Measurements from ENCODE around the gene ITSN1. TPM values are rescaled to one million over a fixed set of nuclear protein-coding genes. Genes with fewer than 3 reads are reported as not detected.
A peak's percentile ranks its signal among the peaks of the same experiment; 100 is the strongest.

The ITSN1 gene
- total and polyA plus RNA-seq, 2 of the 13 experiments (the other 11 are each of a cell fraction or from before 2014, with no cell fraction given) = 26.1 to 33.8 TPM

DNA sequence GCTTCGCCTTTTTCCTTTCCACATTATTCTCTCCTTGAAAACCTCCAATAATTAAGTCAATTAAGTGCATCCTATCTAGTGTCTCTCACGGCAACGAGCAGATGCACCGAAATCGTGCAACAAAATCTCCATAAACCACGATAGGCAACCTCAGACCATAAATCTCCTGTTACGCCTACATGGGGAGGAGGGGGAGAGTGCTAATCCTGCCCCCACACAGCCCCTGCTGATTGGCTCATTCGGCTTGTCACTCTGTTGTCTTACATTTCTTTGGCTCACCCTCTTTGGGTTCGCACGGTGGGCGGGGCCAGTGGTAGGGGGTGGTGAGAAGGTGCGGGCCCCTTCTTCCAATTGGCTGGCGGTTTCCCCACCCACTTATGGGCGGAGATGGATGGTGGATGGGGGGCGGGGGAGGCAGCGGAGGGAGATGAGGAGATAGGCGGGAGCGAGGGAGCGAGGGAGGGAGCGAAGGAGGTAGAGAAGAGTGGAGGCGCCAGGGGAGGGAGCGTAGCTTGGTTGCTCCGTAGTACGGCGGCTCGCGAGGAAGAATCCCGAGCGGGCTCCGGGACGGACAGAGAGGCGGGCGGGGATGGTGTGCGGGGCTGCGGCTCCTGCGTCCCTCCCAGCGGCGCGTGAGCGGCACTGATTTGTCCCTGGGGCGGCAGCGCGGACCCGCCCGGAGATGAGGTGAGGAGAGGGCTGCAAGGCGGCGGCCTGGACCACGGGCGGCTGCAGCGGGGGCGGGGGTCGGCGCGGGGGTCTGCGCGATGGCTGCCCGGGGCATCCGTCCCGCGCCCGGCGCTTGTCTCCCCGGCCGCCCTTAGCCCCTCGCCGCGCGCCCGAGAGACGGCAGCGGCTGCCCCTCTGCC lies at the start of gene ITSN1 (continued):
- TF ChIP-seq ZNF891 (CRISPR knock-in tag; IDR thresholded peaks at IDR 0.05) (0 out of 2 replicates have a peak, but pooled peaks have one; percentile 64), IKZF1 (IDR thresholded peaks at IDR 0.05) (no peak), NFYC (CRISPR knock-in tag; IDR thresholded peaks at IDR 0.05) (peak; percentile 84), ZNF205 (CRISPR knock-in tag; IDR thresholded peaks at IDR 0.05) (no peak), SOX6 (IDR thresholded peaks at IDR 0.05) (no peak), SOX6 (CRISPR knock-in tag; IDR thresholded peaks at IDR 0.05) (peak; percentile 34), CENPX (CRISPR knock-in tag; IDR thresholded peaks at IDR 0.05) (no peak), SMYD3 (CRISPR knock-in tag; IDR thresholded peaks at IDR 0.05) (no peak), NR2F6 (IDR thresholded peaks at IDR 0.05) (no peak), NR2F6 (CRISPR knock-in tag; IDR thresholded peaks at IDR 0.05) (peak; percentile 45; the same call in 1 of the 2 replicates), YEATS2 (CRISPR knock-in tag; IDR thresholded peaks at IDR 0.05; ENCODE audit: borderline replicate concordance) (no peak; the same call in 1 of the 2 replicates), KDM5B (CRISPR knock-in tag; IDR thresholded peaks at IDR 0.05; ENCODE audit: borderline replicate concordance) (no peak), ZBTB38 (CRISPR knock-in tag; IDR thresholded peaks at IDR 0.05) (no peak), IRF2 (CRISPR knock-in tag; IDR thresholded peaks at IDR 0.05) (0 out of 2 replicates have a peak, but pooled peaks have one; percentile 0), ZNF496 (CRISPR knock-in tag; IDR thresholded peaks at IDR 0.05; ENCODE audit: insufficient replicate concordance) (no peak), ZNF136 (CRISPR knock-in tag; IDR thresholded peaks at IDR 0.05; ENCODE audit: low read depth) (no peak), KLF6 (CRISPR knock-in tag; IDR thresholded peaks at IDR 0.05) (no peak), PHF8 (CRISPR knock-in tag; IDR thresholded peaks at IDR 0.05) (peak; percentile 78), RBM22 (optimal IDR thresholded peaks at IDR 0.05; ENCODE audit: low read length) (no peak)
- TF ChIP-seq, protein P1, sequence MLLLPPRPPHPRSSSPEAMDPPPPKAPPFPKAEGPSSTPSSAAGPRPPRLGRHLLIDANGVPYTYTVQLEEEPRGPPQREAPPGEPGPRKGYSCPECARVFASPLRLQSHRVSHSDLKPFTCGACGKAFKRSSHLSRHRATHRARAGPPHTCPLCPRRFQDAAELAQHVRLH (CRISPR knock-in tag; IDR thresholded peaks at IDR 0.05; ENCODE audit: borderline replicate concordance, low read depth) = no peak
- TF ChIP-seq, protein P2, sequence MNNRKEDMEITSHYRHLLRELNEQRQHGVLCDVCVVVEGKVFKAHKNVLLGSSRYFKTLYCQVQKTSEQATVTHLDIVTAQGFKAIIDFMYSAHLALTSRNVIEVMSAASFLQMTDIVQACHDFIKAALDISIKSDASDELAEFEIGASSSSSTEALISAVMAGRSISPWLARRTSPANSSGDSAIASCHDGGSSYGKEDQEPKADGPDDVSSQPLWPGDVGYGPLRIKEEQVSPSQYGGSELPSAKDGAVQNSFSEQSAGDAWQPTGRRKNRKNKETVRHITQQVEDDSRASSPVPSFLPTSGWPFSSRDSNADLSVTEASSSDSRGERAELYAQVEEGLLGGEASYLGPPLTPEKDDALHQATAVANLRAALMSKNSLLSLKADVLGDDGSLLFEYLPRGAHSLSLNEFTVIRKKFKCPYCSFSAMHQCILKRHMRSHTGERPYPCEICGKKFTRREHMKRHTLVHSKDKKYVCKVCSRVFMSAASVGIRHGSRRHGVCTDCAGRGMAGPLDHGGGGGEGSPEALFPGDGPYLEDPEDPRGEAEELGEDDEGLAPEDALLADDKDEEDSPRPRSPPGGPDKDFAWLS (CRISPR knock-in tag; IDR thresholded peaks at IDR 0.05; ENCODE audit: borderline replicate concordance) = no peak
- TF ChIP-seq, protein P3, sequence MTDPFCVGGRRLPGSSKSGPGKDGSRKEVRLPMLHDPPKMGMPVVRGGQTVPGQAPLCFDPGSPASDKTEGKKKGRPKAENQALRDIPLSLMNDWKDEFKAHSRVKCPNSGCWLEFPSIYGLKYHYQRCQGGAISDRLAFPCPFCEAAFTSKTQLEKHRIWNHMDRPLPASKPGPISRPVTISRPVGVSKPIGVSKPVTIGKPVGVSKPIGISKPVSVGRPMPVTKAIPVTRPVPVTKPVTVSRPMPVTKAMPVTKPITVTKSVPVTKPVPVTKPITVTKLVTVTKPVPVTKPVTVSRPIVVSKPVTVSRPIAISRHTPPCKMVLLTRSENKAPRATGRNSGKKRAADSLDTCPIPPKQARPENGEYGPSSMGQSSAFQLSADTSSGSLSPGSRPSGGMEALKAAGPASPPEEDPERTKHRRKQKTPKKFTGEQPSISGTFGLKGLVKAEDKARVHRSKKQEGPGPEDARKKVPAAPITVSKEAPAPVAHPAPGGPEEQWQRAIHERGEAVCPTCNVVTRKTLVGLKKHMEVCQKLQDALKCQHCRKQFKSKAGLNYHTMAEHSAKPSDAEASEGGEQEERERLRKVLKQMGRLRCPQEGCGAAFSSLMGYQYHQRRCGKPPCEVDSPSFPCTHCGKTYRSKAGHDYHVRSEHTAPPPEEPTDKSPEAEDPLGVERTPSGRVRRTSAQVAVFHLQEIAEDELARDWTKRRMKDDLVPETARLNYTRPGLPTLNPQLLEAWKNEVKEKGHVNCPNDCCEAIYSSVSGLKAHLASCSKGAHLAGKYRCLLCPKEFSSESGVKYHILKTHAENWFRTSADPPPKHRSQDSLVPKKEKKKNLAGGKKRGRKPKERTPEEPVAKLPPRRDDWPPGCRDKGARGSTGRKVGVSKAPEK (CRISPR knock-in tag; IDR thresholded peaks at IDR 0.05; ENCODE audit: borderline replicate concordance) = no peak
- TF ChIP-seq, protein P4, sequence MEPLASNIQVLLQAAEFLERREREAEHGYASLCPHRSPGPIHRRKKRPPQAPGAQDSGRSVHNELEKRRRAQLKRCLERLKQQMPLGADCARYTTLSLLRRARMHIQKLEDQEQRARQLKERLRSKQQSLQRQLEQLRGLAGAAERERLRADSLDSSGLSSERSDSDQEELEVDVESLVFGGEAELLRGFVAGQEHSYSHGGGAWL (CRISPR knock-in tag; IDR thresholded peaks at IDR 0.05) = peak; percentile 65; the same call in 1 of the 2 replicates
- TF ChIP-seq, protein P5, sequence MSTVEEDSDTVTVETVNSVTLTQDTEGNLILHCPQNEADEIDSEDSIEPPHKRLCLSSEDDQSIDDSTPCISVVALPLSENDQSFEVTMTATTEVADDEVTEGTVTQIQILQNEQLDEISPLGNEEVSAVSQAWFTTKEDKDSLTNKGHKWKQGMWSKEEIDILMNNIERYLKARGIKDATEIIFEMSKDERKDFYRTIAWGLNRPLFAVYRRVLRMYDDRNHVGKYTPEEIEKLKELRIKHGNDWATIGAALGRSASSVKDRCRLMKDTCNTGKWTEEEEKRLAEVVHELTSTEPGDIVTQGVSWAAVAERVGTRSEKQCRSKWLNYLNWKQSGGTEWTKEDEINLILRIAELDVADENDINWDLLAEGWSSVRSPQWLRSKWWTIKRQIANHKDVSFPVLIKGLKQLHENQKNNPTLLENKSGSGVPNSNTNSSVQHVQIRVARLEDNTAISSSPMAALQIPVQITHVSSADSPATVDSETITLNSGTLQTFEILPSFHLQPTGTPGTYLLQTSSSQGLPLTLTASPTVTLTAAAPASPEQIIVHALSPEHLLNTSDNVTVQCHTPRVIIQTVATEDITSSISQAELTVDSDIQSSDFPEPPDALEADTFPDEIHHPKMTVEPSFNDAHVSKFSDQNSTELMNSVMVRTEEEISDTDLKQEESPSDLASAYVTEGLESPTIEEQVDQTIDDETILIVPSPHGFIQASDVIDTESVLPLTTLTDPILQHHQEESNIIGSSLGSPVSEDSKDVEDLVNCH (CRISPR knock-in tag; IDR thresholded peaks at IDR 0.05) = no peak
